ENCODE measurements around the gene CCL25.

DNA sequence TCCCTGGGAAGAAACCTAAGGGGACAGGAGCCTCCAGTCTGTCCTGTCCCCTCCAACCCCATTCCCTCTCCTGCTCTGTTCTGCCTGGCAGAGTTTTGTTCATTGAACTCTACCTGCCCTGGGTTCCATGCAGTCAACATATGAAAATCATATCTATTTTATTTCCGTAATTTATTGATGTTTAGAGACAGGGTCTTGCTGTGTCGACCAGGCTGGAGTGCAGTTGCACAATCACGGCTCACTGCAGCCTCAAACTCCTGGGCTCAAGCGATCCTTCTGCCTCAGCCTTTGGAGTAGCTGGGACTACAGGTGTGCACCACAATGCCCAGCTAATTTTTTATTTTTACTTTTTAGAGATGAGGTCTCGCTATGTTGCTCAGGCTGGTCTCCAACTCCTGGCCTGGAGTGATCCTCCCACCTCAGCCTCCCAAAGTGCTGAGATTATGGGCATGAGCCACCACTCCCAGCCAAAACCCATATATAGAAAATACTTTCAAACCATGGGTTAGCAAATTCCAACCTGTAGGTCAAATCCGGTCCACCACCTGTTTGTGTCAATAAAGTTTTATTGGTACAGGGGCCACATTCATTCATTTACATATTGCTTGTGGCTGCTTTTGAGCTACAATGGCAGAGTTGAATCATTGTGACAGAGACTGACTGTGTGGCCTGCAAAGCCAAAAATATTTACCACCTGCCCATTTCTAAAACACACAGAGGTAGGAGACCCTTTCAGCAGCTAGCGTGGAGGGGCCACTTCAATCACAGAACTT is 57.5 kb downstream of the CCL25 start:
- TF ChIP-seq, protein P1, sequence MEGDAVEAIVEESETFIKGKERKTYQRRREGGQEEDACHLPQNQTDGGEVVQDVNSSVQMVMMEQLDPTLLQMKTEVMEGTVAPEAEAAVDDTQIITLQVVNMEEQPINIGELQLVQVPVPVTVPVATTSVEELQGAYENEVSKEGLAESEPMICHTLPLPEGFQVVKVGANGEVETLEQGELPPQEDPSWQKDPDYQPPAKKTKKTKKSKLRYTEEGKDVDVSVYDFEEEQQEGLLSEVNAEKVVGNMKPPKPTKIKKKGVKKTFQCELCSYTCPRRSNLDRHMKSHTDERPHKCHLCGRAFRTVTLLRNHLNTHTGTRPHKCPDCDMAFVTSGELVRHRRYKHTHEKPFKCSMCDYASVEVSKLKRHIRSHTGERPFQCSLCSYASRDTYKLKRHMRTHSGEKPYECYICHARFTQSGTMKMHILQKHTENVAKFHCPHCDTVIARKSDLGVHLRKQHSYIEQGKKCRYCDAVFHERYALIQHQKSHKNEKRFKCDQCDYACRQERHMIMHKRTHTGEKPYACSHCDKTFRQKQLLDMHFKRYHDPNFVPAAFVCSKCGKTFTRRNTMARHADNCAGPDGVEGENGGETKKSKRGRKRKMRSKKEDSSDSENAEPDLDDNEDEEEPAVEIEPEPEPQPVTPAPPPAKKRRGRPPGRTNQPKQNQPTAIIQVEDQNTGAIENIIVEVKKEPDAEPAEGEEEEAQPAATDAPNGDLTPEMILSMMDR (IDR thresholded peaks at IDR 0.05 in 2 of 3, conservative IDR thresholded peaks at IDR 0.05 in 1 of 3; ENCODE audit: insufficient read depth in 2 of 3, low read depth in 1 of 3, low read length in 3 of 3): no peak
- TF ChIP-seq NFIC (IDR thresholded peaks at IDR 0.05) (no peak), FOXP1 (CRISPR knock-in tag; IDR thresholded peaks at IDR 0.05) (no peak)
- TF ChIP-seq, protein P2, sequence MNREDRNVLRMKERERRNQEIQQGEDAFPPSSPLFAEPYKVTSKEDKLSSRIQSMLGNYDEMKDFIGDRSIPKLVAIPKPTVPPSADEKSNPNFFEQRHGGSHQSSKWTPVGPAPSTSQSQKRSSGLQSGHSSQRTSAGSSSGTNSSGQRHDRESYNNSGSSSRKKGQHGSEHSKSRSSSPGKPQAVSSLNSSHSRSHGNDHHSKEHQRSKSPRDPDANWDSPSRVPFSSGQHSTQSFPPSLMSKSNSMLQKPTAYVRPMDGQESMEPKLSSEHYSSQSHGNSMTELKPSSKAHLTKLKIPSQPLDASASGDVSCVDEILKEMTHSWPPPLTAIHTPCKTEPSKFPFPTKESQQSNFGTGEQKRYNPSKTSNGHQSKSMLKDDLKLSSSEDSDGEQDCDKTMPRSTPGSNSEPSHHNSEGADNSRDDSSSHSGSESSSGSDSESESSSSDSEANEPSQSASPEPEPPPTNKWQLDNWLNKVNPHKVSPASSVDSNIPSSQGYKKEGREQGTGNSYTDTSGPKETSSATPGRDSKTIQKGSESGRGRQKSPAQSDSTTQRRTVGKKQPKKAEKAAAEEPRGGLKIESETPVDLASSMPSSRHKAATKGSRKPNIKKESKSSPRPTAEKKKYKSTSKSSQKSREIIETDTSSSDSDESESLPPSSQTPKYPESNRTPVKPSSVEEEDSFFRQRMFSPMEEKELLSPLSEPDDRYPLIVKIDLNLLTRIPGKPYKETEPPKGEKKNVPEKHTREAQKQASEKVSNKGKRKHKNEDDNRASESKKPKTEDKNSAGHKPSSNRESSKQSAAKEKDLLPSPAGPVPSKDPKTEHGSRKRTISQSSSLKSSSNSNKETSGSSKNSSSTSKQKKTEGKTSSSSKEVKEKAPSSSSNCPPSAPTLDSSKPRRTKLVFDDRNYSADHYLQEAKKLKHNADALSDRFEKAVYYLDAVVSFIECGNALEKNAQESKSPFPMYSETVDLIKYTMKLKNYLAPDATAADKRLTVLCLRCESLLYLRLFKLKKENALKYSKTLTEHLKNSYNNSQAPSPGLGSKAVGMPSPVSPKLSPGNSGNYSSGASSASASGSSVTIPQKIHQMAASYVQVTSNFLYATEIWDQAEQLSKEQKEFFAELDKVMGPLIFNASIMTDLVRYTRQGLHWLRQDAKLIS (CRISPR knock-in tag; IDR thresholded peaks at IDR 0.05): no peak
